ENCODE measurements around the gene MARK3. TPM values are rescaled to one million over a fixed set of nuclear protein-coding genes. Genes with fewer than 3 reads are reported as not detected.
A peak's percentile ranks its signal among the peaks of the same experiment; 100 is the strongest.

MARK3 gene
- total and polyA plus RNA-seq, 5 donors from 2014 or later: 33.5 to 147 (median 37.6) TPM

GRCh38 chr14:103537175-103537990 lies 152.2 kb downstream of the MARK3 start:
- H3K4me3 ChIP-seq (ENCODE audit: low read depth, low read length): no peak overlapping the region
- no peaks in the 10 kb centered on the region for H3K27me3 ChIP-seq (ENCODE audit: control insufficient read depth, insufficient read depth, low read length)
- Mint-ChIP-seq H3K36me3 (no peaks in the 10 kb centered on the region), H3K4me1 (no peaks in the 10 kb centered on the region), H3K4me3 (peak overlapping the region in 1 of 4 donors; percentile 68), H3K27me3 (no peaks in the 10 kb centered on the region), H3K9me3 (no peaks in the 10 kb centered on the region), H3K27ac (peak overlapping the region in 1 of 3 donors; percentile 87)
- no peaks in the 10 kb centered on the region for H3K36me3 ChIP-seq (ENCODE audit: control insufficient read depth, insufficient read depth, low read length)
- no peaks in the 10 kb centered on the region for H3K9me3 ChIP-seq (ENCODE audit: control insufficient read depth in 2 of 2, low read length in 2 of 2)
- no peak overlapping the region for H3K27ac ChIP-seq (ENCODE audit: insufficient read depth, low read length, poor library complexity, severe bottlenecking)
- DNase-seq: no peak
- H3K4me1 ChIP-seq (ENCODE audit: control insufficient read depth, insufficient read depth, low read length, poor library complexity, severe bottlenecking): no peaks in the 10 kb centered on the region
- ATAC-seq (ENCODE audit: low read depth in 2 of 2): no peak

GRCh38 chr14:103538291-103539055 lies 153.3 kb downstream of the MARK3 start:
- no peak overlapping the region for H3K27ac Mint-ChIP-seq
- Histone ChIP-seq H3K27ac (ENCODE audit: insufficient read depth, low read length, poor library complexity, severe bottlenecking) (no peak overlapping the region), H3K36me3 (ENCODE audit: control insufficient read depth, insufficient read depth, low read length) (no peaks in the 10 kb centered on the region), H3K9me3 (ENCODE audit: control insufficient read depth in 2 of 2, low read length in 2 of 2) (no peaks in the 10 kb centered on the region), H3K4me1 (ENCODE audit: control insufficient read depth, insufficient read depth, low read length, poor library complexity, severe bottlenecking) (no peaks in the 10 kb centered on the region), H3K27me3 (ENCODE audit: control insufficient read depth, insufficient read depth, low read length) (no peaks in the 10 kb centered on the region), H3K4me3 (ENCODE audit: low read depth, low read length) (no peak overlapping the region)
- H3K27me3 Mint-ChIP-seq: no peaks in the 10 kb centered on the region
- no peaks in the 10 kb centered on the region for H3K36me3 Mint-ChIP-seq
- no peak overlapping the region for H3K4me3 Mint-ChIP-seq
- DNase-seq: no peak
- ATAC-seq (ENCODE audit: low read depth in 2 of 2): no peak
- no peaks in the 10 kb centered on the region for H3K4me1 Mint-ChIP-seq
- H3K9me3 Mint-ChIP-seq: no peaks in the 10 kb centered on the region

DNA sequence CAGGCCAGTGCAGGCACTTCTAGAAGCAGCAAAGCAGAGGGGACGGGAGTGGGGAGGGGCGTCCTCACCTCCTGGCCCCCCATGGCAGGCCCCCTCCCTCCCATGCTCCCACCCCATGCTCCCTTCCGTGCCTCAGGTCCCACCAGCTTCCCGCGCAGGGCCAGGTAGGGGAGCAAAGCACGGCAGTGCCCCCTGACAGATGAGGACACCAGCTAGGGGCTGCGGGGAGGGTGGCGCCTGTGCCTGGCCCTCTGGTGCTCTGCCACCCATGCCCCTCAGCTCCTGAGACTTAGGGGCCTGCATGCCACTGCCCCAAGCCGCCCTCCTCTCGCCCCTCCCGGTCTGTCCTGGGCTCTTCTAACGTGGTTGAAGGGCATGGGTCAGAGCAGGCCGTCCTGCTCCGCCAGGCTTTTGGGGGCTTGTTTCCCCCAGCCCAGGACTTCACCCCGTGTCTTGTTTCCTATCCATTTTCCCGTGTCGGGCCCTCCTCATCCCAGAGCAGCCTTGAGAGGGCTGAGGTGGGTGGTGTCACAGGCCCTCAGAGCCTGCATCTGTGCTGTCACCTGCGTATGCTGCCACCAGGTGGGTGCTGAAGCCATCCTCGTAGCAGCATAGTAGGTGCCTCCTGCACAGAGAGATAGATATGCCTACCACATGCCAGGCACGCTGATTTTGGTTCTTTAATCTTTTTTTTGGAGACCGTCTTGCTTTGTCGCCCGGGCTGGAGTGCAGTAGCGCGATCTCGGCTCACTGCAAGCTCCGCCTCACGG lies 154.0 kb downstream of the MARK3 start:
- Mint-ChIP-seq H3K27ac (peak overlapping the region in 1 of 3 donors; percentile 55), H3K9me3 (no peaks in the 10 kb centered on the region), H3K4me1 (no peaks in the 10 kb centered on the region), H3K36me3 (no peaks in the 10 kb centered on the region), H3K27me3 (no peaks in the 10 kb centered on the region), H3K4me3 (peak overlapping the region in 1 of 4 donors; percentile 28)
- DNase-seq (no peak), ATAC-seq (ENCODE audit: low read depth in 2 of 2) (no peak)
- no peaks in the 10 kb centered on the region for H3K4me1 ChIP-seq (ENCODE audit: control insufficient read depth, insufficient read depth, low read length, poor library complexity, severe bottlenecking)
- H3K4me3 ChIP-seq (ENCODE audit: low read depth, low read length): no peak overlapping the region
- H3K27ac ChIP-seq (ENCODE audit: insufficient read depth, low read length, poor library complexity, severe bottlenecking): no peak overlapping the region
- H3K27me3 ChIP-seq (ENCODE audit: control insufficient read depth, insufficient read depth, low read length): no peaks in the 10 kb centered on the region
- no peaks in the 10 kb centered on the region for H3K36me3 ChIP-seq (ENCODE audit: control insufficient read depth, insufficient read depth, low read length)
- no peaks in the 10 kb centered on the region for H3K9me3 ChIP-seq (ENCODE audit: control insufficient read depth in 2 of 2, low read length in 2 of 2)

GRCh38 chr14:103540821-103541708 lies 155.8 kb downstream of the MARK3 start:
- no peaks in the 10 kb centered on the region for H3K27me3 Mint-ChIP-seq
- H3K36me3 Mint-ChIP-seq: no peaks in the 10 kb centered on the region
- H3K27ac ChIP-seq (ENCODE audit: insufficient read depth, low read length, poor library complexity, severe bottlenecking): no peak overlapping the region
- no peak for ATAC-seq (ENCODE audit: low read depth in 2 of 2)
- DNase-seq: no peak
- no peak overlapping the region for H3K4me3 Mint-ChIP-seq
- H3K36me3 ChIP-seq (ENCODE audit: control insufficient read depth, insufficient read depth, low read length): no peaks in the 10 kb centered on the region
- no peak overlapping the region for H3K4me3 ChIP-seq (ENCODE audit: low read depth, low read length)
- no peaks in the 10 kb centered on the region for H3K9me3 ChIP-seq (ENCODE audit: control insufficient read depth in 2 of 2, low read length in 2 of 2)
- H3K4me1 ChIP-seq (ENCODE audit: control insufficient read depth, insufficient read depth, low read length, poor library complexity, severe bottlenecking): no peaks in the 10 kb centered on the region
- H3K27ac Mint-ChIP-seq: no peak overlapping the region
- no peaks in the 10 kb centered on the region for H3K4me1 Mint-ChIP-seq
- no peaks in the 10 kb centered on the region for H3K9me3 Mint-ChIP-seq
- no peaks in the 10 kb centered on the region for H3K27me3 ChIP-seq (ENCODE audit: control insufficient read depth, insufficient read depth, low read length)

GRCh38 chr14:103541709-103542604 lies 156.7 kb downstream of the MARK3 start:
- no peaks in the 10 kb centered on the region for H3K27me3 Mint-ChIP-seq
- peak overlapping the region in 1 of 4 donors; percentile 61 for H3K4me3 Mint-ChIP-seq
- H3K27me3 ChIP-seq (ENCODE audit: control insufficient read depth, insufficient read depth, low read length): no peaks in the 10 kb centered on the region
- no peak overlapping the region for H3K4me3 ChIP-seq (ENCODE audit: low read depth, low read length)
- no peak for ATAC-seq (ENCODE audit: low read depth in 2 of 2)
- no peak overlapping the region for H3K27ac ChIP-seq (ENCODE audit: insufficient read depth, low read length, poor library complexity, severe bottlenecking)
- H3K36me3 ChIP-seq (ENCODE audit: control insufficient read depth, insufficient read depth, low read length): no peaks in the 10 kb centered on the region
- H3K4me1 Mint-ChIP-seq: peaks cover 0 to 2% (median 0%) of the 10 kb centered on the region in 4 donors
- H3K36me3 Mint-ChIP-seq: no peaks in the 10 kb centered on the region
- no peak overlapping the region for H3K27ac Mint-ChIP-seq
- H3K4me1 ChIP-seq (ENCODE audit: control insufficient read depth, insufficient read depth, low read length, poor library complexity, severe bottlenecking): no peaks in the 10 kb centered on the region
- no peak for DNase-seq
- no peaks in the 10 kb centered on the region for H3K9me3 Mint-ChIP-seq
- no peaks in the 10 kb centered on the region for H3K9me3 ChIP-seq (ENCODE audit: control insufficient read depth in 2 of 2, low read length in 2 of 2)

DNA sequence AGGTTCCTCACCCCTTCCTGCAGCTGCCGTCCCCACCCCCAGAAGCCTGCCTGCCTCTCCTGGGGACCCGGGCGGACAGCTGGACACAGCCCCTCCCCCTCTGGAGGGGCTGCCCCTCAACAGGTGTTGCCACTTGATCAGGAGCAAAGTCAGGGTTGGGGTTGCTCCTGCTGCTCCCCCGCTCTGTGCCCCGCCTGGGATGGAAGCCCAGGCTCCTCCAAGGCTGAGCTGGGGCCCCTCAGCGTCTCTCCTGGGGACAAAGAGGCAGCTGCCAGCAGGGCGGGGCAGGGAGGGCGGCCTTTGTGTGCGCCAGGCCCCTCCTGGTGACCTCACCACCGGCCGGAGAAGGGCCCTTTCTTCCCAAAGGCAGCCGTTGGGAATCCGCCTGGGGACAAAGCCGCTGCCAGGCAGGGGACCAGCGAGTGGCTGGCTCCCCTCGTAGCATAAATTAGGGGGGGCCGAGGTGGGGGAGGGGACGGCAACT lies 157.4 kb downstream of the MARK3 start:
- Mint-ChIP-seq H3K27ac (no peak overlapping the region), H3K4me1 (peaks cover 0 to 2% (median 0%) of the 10 kb centered on the region in 4 donors), H3K9me3 (no peaks in the 10 kb centered on the region), H3K36me3 (no peaks in the 10 kb centered on the region), H3K4me3 (no peak overlapping the region), H3K27me3 (no peaks in the 10 kb centered on the region)
- Histone ChIP-seq H3K27ac (ENCODE audit: insufficient read depth, low read length, poor library complexity, severe bottlenecking) (no peak overlapping the region), H3K27me3 (ENCODE audit: control insufficient read depth, insufficient read depth, low read length) (no peaks in the 10 kb centered on the region), H3K4me3 (ENCODE audit: low read depth, low read length) (no peak overlapping the region), H3K4me1 (ENCODE audit: control insufficient read depth, insufficient read depth, low read length, poor library complexity, severe bottlenecking) (no peaks in the 10 kb centered on the region), H3K36me3 (ENCODE audit: control insufficient read depth, insufficient read depth, low read length) (no peaks in the 10 kb centered on the region), H3K9me3 (ENCODE audit: control insufficient read depth in 2 of 2, low read length in 2 of 2) (no peaks in the 10 kb centered on the region)
- DNase-seq (no peak), ATAC-seq (ENCODE audit: low read depth in 2 of 2) (no peak)

Measured in CD4-positive, CD25-positive, alpha-beta regulatory T cell (primary cell).